Measurements from ENCODE around the gene WDR90. TPM values are rescaled to one million over a fixed set of nuclear protein-coding genes. Genes with fewer than 3 reads are reported as not detected.

Gene WDR90
- total and polyA plus RNA-seq, 2 of the 13 experiments (the other 11 are each of a cell fraction or from before 2014, with no cell fraction given): 14.9 to 28.9 TPM

DNA sequence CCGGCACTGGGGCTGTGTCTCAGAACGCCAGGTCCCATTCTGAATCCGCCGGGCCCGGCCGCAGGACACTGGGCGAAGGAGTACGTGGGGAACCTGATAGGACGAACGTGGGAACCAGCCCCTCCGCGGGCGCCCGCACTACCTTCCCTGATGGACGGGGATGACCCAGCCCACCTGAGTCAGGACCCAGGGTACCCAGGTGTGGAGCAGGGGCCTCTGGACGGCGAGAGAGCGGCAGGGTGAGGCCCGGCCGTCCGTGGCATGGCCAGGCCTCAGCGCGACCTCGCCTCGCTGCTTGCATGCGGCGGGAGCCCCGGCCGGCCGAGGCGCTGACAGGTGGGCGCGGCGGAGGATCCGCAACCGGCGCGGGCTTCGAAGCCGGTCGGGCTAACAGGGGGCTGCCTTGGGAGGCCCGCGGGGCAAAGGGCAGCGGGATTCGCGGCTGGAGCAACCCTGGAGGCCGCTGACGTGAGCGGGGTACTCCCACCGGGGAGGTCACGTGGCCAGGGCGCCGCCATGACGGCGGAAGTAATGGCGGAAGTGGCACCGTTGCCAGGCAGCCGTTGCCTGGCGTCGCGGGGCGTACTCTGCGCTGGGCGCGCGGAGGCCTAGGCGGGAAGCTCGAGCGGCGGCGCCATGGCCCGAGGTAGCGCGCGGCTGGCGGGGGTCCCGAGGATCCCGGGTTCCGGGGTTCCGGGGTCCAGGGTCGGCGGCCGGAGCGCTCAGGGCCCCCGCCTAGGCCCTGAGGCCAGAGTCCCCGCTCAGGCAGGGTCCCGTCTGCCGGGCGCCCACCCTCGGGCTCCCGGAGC is at the start of gene WDR90 (continued):
- peak; percentile 51 for TF ChIP-seq ARID5B (CRISPR knock-in tag; IDR thresholded peaks at IDR 0.05)
- no peak for TF ChIP-seq ZNF766 (CRISPR knock-in tag; IDR thresholded peaks at IDR 0.05; ENCODE audit: borderline replicate concordance)
- TF ChIP-seq SRSF1 (optimal IDR thresholded peaks at IDR 0.05; ENCODE audit: low read depth, low read length): peak; percentile 59
- no peak for TF ChIP-seq PCBP1 (IDR thresholded peaks at IDR 0.05; ENCODE audit: borderline replicate concordance, low read depth, low read length)
- TF ChIP-seq E2F5 (CRISPR knock-in tag; conservative IDR thresholded peaks at IDR 0.05): peak; percentile 92
- TF ChIP-seq PAX8 (CRISPR knock-in tag; IDR thresholded peaks at IDR 0.05; ENCODE audit: borderline replicate concordance): peak; percentile 83; the same call in 1 of the 2 replicates
- peak; percentile 73 for TF ChIP-seq ELF3 (CRISPR knock-in tag; IDR thresholded peaks at IDR 0.05)
- TF ChIP-seq, protein P1, sequence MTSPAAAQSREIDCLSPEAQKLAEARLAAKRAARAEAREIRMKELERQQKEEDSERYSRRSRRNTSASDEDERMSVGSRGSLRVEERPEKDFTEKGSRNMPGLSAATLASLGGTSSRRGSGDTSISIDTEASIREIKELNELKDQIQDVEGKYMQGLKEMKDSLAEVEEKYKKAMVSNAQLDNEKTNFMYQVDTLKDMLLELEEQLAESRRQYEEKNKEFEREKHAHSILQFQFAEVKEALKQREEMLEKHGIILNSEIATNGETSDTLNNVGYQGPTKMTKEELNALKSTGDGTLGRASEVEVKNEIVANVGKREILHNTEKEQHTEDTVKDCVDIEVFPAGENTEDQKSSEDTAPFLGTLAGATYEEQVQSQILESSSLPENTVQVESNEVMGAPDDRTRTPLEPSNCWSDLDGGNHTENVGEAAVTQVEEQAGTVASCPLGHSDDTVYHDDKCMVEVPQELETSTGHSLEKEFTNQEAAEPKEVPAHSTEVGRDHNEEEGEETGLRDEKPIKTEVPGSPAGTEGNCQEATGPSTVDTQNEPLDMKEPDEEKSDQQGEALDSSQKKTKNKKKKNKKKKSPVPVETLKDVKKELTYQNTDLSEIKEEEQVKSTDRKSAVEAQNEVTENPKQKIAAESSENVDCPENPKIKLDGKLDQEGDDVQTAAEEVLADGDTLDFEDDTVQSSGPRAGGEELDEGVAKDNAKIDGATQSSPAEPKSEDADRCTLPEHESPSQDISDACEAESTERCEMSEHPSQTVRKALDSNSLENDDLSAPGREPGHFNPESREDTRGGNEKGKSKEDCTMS (CRISPR knock-in tag; conservative IDR thresholded peaks at IDR 0.05): no peak
- TF ChIP-seq ZNF891 (CRISPR knock-in tag; IDR thresholded peaks at IDR 0.05): peak; percentile 93
- TF ChIP-seq HOXA3 (CRISPR knock-in tag; IDR thresholded peaks at IDR 0.05): peak; percentile 98
- peak; percentile 52 for TF ChIP-seq U2AF1 (optimal IDR thresholded peaks at IDR 0.05; ENCODE audit: low read depth, low read length)
- TF ChIP-seq, protein P2, sequence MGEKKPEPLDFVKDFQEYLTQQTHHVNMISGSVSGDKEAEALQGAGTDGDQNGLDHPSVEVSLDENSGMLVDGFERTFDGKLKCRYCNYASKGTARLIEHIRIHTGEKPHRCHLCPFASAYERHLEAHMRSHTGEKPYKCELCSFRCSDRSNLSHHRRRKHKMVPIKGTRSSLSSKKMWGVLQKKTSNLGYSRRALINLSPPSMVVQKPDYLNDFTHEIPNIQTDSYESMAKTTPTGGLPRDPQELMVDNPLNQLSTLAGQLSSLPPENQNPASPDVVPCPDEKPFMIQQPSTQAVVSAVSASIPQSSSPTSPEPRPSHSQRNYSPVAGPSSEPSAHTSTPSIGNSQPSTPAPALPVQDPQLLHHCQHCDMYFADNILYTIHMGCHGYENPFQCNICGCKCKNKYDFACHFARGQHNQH (CRISPR knock-in tag; IDR thresholded peaks at IDR 0.05): no peak; the same call in 1 of the 2 replicates
- peak; percentile 69 for TF ChIP-seq CHD2 (IDR thresholded peaks at IDR 0.05; ENCODE audit: low read depth, low read length)
- TF ChIP-seq FOXA1 (IDR thresholded peaks at IDR 0.05): no peak
- TF ChIP-seq FOXA1 (CRISPR knock-in tag; IDR thresholded peaks at IDR 0.05): peak; percentile 34; the same call in 1 of the 2 replicates
- TF ChIP-seq RBM39 (IDR thresholded peaks at IDR 0.05; ENCODE audit: low read depth, low read length, poor library complexity, severe bottlenecking): peak; percentile 80
- TF ChIP-seq MYPOP (CRISPR knock-in tag; IDR thresholded peaks at IDR 0.05): peak; percentile 91
- peak; percentile 76; the same call in 1 of the 2 replicates for TF ChIP-seq ZNF672 (CRISPR knock-in tag; IDR thresholded peaks at IDR 0.05)
